ENCODE measurements around the gene ITIH6. TPM values are rescaled to one million over a fixed set of nuclear protein-coding genes. Genes with fewer than 3 reads are reported as not detected.
"Not testable (repeated sequence)": the region's sequence is repeated elsewhere in the genome, so short reads cannot be mapped to it uniquely, and the experiment has no call there.

Gene ITIH6
- total RNA-seq (2014; rRNA removed; shearing (Covaris generic)) = not detected in 2 replicates

- no peak for DNase-seq (ENCODE audit: low spot score)
Observed at GRCh38 chrX:54798137-54798536, at the start of gene ITIH6. ITIH6 (minus strand) TSS chrX:54798255; CDS start chrX:54798210, 45 bp downstream.

GRCh38 chrX:54847700-54848099 lies 49.6 kb upstream of the ITIH6 start:
- DNase-seq (ENCODE audit: low spot score) = not testable (repeated sequence)

GRCh38 chrX:54843050-54843449 lies 45.0 kb upstream of the ITIH6 start:
- no peak for DNase-seq (ENCODE audit: low spot score)

- no peak for DNase-seq (ENCODE audit: low spot score)
Observed at GRCh38 chrX:54842607-54843006, 44.6 kb upstream of the ITIH6 start.

- not testable (repeated sequence) for DNase-seq (ENCODE audit: low spot score)
Observed at GRCh38 chrX:54841184-54841874, 43.3 kb upstream of the ITIH6 start.

- no peak for DNase-seq (ENCODE audit: low spot score)
Observed at GRCh38 chrX:54838583-54838982, 40.5 kb upstream of the ITIH6 start.

- DNase-seq (ENCODE audit: low spot score) = no peak
Observed at GRCh38 chrX:54826598-54826997, 28.5 kb upstream of the ITIH6 start.

GRCh38 chrX:54825716-54826438 lies 27.8 kb upstream of the ITIH6 start:
- DNase-seq (ENCODE audit: low spot score) = no peak

- no peak for DNase-seq (ENCODE audit: low spot score)
Observed at GRCh38 chrX:54824722-54825121, 26.7 kb upstream of the ITIH6 start.

GRCh38 chrX:54824195-54824594 lies 26.1 kb upstream of the ITIH6 start:
- no peak for DNase-seq (ENCODE audit: low spot score)

GRCh38 chrX:54821310-54821709 lies 23.3 kb upstream of the ITIH6 start:
- no peak for DNase-seq (ENCODE audit: low spot score)

- DNase-seq (ENCODE audit: low spot score) = no peak
Observed at GRCh38 chrX:54820737-54821136, 22.7 kb upstream of the ITIH6 start.

- no peak for DNase-seq (ENCODE audit: low spot score)
Observed at GRCh38 chrX:54819201-54819600, 21.1 kb upstream of the ITIH6 start.

- DNase-seq (ENCODE audit: low spot score) = no peak
Observed at GRCh38 chrX:54818221-54818620, 20.2 kb upstream of the ITIH6 start.

GRCh38 chrX:54817220-54817820 lies 19.3 kb upstream of the ITIH6 start:
- no peak for DNase-seq (ENCODE audit: low spot score)

- no peak for DNase-seq (ENCODE audit: low spot score)
Observed at GRCh38 chrX:54812306-54812705, 14.3 kb upstream of the ITIH6 start.

GRCh38 chrX:54811301-54811885 lies 13.3 kb upstream of the ITIH6 start:
- no peak for DNase-seq (ENCODE audit: low spot score)

- DNase-seq (ENCODE audit: low spot score) = no peak
Observed at GRCh38 chrX:54810532-54810931, 12.5 kb upstream of the ITIH6 start.

GRCh38 chrX:54808605-54809483 lies 10.8 kb upstream of the ITIH6 start:
- DNase-seq (ENCODE audit: low spot score) = peak; percentile 93

- peak; percentile 31 for DNase-seq (ENCODE audit: low spot score)
Observed at GRCh38 chrX:54808109-54808604, 10.1 kb upstream of the ITIH6 start.

- peak; percentile 1 for DNase-seq (ENCODE audit: low spot score)
Observed at GRCh38 chrX:54807524-54808108, 9.6 kb upstream of the ITIH6 start, which contains the start of gene MAGED2. MAGED2 (plus strand) TSS chrX:54807745; CDS start chrX:54809332, 1,587 bp downstream.
